Peyer's patch (tissue), 4 donors: ENCODE measurements around the gene ZBTB11. TPM values are rescaled to one million over a fixed set of nuclear protein-coding genes. Genes with fewer than 3 reads are reported as not detected.
"Not testable (repeated sequence)": the region's sequence is repeated elsewhere in the genome, so short reads cannot be mapped to it uniquely, and the experiment has no call there.

Source experiments
- DNase-seq, 3 donors: peaks; one replicate each; pipeline ENCODE4 v3.0.0-alpha.2; 2017 to 2019
- H3K27ac ChIP-seq, 4 donors: fragments of 200-600 bp; sonication (generic); one replicate each; pipeline ENCODE4 v1.5.1; 2016 to 2019
- H3K27me3 ChIP-seq, 2 donors: fragments of 200-600 bp; sonication (generic); one replicate each; pipeline ENCODE4 v1.5.1; 2019
- H3K36me3 ChIP-seq, 3 donors: fragments of 200-600 bp; sonication (generic); one replicate each; pipeline ENCODE4 v1.5.1; 2016 to 2019
- H3K4me1 ChIP-seq, 4 donors: fragments of 200-600 bp; sonication (generic); one replicate each; pipeline ENCODE4 v1.5.1; 2016 to 2019
- H3K4me3 ChIP-seq, 4 donors: fragments of 200-600 bp; sonication (generic); 1 replicate in 3 of 4; 2 replicates in 1 of 4; pipeline ENCODE4 v1.5.1; 2016 to 2019; ENCODE audit warnings: mild to moderate bottlenecking in 1 of 4
- H3K9me3 ChIP-seq, 4 donors: fragments of 200-600 bp; sonication (generic); one replicate each; pipeline ENCODE4 v1.5.1; 2016 to 2019; ENCODE audit warnings: mild to moderate bottlenecking in 1 of 4
- POLR2A ChIP-seq, 2 donors: fragments of 450-650 bp; IDR thresholded peaks; one replicate each; pipeline ENCODE4 v1.5.1; 2017; ENCODE audit warnings: antibody characterized with exemption in 2 of 2, mild to moderate bottlenecking in 2 of 2, moderate library complexity in 2 of 2
- total RNA-seq, 4 donors: library from RNA; depleted of rRNA; stranded (reverse); fragments of >200 nt; gene quantifications; one replicate each; pipeline ENCODE4 v1.1.0, GENCODE V29; 2016
- TF ChIP-seq, protein P1 (sequence below), 6 experiments: fragments of 450-650 bp in 4 of 6; fragments of 200-600 bp in 2 of 6; sonication (generic) in 1 of 6; IDR thresholded peaks; one replicate each; pipeline ENCODE4 v1.5.1; 2017 to 2019; ENCODE audit warnings: antibody characterized with exemption in 6 of 6, mild to moderate bottlenecking in 3 of 6, moderate library complexity in 1 of 6

The ZBTB11 gene
- total RNA-seq, 4 donors from 2014 or later, result 15.5 to 25.5 (median 22.9) TPM

DNA sequence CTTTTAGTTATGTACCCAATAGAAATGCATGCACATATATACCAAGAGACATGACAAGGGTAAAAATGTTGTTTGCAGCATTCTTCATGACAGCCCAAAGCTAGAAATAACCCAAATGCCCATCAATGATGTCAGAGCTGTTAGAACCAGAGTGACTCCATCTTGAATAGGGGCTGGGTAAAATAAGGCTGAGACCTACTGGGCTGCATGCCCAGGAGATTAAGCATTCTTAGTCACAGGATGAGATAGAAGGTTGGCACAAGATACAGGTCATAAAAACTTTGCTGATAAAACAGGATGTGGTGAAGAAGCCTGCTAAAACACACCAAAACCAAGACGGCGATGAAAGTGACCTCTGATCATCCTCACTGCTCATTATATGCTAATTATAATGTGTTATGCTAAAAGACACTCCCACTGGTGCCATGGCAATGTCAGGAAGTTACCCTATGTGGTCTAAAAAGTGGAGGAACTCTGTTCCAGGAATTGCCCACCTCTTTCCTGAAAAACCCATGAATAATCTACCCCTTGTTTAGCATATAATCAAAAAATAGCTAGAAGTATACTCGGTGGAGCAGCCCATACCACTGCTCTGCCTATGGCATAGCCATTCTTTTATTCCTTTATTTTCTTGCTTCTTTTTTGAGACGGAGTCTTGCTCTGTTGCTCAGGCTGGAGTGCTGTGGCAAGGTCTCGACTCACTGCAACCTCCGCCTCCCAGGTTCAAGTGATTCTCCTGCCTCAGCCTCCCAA, 32.9 kb downstream of the ZBTB11 start:
- Histone ChIP-seq H3K27me3 (no peaks in the 10 kb centered on the region), H3K4me3 (no peak overlapping the region), H3K4me1 (no peaks in the 10 kb centered on the region), H3K36me3 (peaks cover 0 to 8% (median 0%) of the 10 kb centered on the region in 3 donors), H3K27ac (no peak overlapping the region), H3K9me3 (no peaks in the 10 kb centered on the region)
- no peak for TF ChIP-seq POLR2A (IDR thresholded peaks at IDR 0.05)
- DNase-seq, result no peak

DNA sequence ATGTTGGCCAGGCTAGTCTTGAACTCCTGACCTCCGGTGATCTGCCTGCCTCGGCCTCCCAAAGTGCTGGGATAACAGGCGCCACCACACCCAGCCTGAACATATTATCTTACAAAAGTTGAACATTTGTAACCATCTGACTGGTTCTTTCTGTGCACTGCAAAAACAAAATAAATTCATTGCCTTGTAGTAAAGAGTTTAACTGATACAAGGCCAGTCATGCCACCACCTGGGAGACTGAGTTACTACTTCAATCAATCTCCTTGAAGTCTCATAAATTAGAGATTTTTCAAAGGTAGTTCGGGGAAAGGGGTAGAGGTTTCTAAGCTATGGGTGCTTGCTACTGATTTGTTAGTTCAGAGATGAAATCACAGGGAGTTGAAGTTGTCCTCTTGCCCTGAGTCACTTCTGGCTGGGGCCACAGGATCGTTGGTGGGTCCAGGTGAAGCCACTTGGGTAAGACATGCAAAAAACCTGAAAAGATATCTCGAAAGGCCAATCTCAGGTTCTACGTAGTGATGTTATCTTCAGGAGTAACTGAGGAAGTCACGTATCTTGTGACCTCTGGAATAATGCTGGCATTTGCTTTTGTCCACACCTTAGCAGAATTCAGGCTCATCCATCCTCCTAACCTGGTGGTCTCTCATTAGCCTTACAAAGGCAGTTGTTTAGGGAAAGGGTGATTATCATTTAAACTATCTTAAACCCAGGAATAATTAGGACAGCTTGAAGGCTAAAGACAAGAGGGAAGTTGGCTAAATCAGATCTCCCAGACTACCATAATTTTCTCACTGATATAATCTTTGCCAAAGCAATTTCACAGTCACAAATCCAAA, 33.7 kb downstream of the ZBTB11 start:
- TF ChIP-seq POLR2A (IDR thresholded peaks at IDR 0.05), result no peak
- TF ChIP-seq, protein P1, sequence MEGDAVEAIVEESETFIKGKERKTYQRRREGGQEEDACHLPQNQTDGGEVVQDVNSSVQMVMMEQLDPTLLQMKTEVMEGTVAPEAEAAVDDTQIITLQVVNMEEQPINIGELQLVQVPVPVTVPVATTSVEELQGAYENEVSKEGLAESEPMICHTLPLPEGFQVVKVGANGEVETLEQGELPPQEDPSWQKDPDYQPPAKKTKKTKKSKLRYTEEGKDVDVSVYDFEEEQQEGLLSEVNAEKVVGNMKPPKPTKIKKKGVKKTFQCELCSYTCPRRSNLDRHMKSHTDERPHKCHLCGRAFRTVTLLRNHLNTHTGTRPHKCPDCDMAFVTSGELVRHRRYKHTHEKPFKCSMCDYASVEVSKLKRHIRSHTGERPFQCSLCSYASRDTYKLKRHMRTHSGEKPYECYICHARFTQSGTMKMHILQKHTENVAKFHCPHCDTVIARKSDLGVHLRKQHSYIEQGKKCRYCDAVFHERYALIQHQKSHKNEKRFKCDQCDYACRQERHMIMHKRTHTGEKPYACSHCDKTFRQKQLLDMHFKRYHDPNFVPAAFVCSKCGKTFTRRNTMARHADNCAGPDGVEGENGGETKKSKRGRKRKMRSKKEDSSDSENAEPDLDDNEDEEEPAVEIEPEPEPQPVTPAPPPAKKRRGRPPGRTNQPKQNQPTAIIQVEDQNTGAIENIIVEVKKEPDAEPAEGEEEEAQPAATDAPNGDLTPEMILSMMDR (IDR thresholded peaks at IDR 0.05), result no peak
- Histone ChIP-seq H3K4me3 (no peak overlapping the region), H3K27ac (no peak overlapping the region), H3K4me1 (no peaks in the 10 kb centered on the region), H3K27me3 (no peaks in the 10 kb centered on the region), H3K9me3 (no peaks in the 10 kb centered on the region), H3K36me3 (no peaks in the 10 kb centered on the region)
- DNase-seq, result no peak

DNA sequence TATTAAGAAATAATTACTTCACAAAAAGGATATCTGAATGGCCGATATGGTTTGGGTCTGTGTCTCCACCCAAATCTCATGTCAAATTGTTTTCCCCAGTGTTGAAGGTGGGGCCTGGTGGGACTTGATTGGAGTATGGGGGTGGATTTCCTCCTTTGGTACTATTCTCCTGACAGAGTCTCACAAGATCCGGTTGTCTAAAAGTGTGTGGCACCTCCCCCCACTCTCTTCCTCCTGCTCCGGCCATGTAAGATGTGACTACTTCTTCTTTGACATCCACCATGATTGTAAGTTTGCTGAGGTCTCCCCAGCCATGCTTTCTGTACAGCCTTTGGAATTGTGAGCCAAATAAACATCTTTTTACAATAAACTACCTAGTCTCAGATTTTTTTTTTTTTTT, 34.5 kb downstream of the ZBTB11 start:
- no peak for DNase-seq
- Histone ChIP-seq H3K4me3 (no peak overlapping the region), H3K36me3 (no peaks in the 10 kb centered on the region), H3K9me3 (no peaks in the 10 kb centered on the region), H3K4me1 (no peaks in the 10 kb centered on the region), H3K27ac (no peak overlapping the region), H3K27me3 (no peaks in the 10 kb centered on the region)
- TF ChIP-seq, protein P1 (IDR thresholded peaks at IDR 0.05), result no peak
- TF ChIP-seq POLR2A (IDR thresholded peaks at IDR 0.05), result no peak

DNA sequence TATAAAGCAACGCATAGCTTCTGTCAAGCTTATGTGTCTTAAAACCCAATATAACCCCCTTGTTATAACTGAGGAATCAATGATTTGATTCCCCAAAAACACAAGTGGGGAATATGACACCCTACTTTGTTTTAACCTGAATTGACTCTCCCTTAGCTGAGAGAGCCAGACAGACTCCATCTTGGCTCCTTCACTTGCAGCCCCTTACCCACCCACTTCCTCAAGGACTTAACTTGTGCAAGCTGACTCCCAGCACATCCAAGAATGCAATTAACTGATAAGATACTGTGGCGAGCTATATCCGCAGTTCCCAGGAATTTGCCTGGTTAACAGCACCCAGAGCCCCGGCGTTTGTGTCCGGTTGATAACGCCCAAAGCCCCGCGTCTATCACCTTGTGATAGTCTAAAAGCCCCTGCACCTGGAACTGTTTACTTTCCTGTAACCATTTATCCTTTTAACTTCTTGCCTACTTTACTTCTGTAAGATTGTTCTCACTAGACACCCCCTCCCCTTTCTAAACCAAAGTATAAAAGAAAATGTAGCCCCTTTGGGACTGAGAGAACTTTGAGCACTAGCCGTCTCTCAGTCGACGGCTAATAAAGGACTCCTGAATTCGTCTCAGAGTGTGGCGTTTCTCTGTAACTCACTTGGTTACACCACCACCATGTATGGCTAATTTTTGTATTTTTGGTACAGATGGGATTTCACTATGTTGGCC, 35.4 kb downstream of the ZBTB11 start:
- H3K27me3 ChIP-seq, H3K27ac ChIP-seq, H3K4me1 ChIP-seq, DNase-seq, H3K36me3 ChIP-seq, H3K9me3 ChIP-seq, H3K4me3 ChIP-seq: not testable (repeated sequence)

DNA sequence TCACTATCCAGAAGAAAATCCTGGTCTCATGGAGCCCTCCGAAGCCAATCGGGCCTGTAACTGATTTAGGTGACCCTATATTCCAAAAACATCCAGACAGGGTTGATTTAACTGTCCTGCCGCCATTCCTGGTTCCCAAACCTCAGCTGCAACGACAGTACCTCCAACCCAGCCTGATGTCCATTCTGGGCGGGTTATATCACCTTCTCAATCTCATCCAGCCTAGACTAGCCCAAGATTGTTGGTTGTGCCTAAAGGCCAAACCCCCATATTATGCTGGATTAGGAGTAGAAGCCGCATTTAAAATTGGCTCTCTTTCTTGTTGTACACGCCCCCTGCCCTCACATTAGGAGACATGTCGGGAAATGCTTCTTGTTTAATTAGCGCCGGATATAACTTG, 36.7 kb downstream of the ZBTB11 start:
- Histone ChIP-seq H3K27ac (no peak overlapping the region), H3K27me3 (no peaks in the 10 kb centered on the region), H3K9me3 (no peaks in the 10 kb centered on the region), H3K36me3 (no peaks in the 10 kb centered on the region), H3K4me1 (no peaks in the 10 kb centered on the region), H3K4me3 (no peak overlapping the region)
- DNase-seq, result no peak
- no peak for TF ChIP-seq POLR2A (IDR thresholded peaks at IDR 0.05)
- TF ChIP-seq, protein P1 (IDR thresholded peaks at IDR 0.05), result no peak

DNA sequence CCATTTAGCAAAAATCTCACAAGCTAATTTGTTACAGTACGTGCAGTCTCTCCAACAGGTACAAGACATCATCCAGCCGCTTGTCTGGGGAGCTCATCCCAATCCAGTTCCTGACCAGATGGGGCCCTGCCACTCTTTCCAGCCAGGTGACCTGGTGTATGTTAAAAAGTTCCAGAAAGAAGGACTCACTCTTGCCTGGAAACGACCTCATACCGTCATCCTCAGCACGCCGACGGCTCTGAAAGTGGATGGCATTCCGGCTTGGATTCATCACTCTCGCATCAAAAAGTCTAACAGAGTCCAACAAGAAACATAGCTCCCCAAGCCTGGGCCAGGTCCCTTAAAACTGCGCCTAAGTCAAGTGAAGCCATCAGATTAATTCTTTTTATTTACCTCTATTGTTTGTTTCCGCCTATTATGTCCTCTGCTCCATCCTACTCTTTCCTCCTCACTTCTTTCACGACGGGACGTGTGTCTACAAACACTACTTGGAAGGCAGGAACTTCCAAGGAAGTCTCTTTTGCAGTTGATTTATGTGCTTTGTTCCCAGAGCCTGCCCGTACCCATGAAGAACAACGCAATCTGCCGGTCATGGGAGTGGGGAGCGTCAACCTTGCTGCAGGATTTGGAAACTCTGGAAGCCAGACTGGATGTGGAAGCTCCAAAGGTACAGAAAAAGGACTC, 37.5 kb downstream of the ZBTB11 start:
- no peak overlapping the region for H3K4me3 ChIP-seq
- H3K27me3 ChIP-seq, result no peaks in the 10 kb centered on the region
- H3K4me1 ChIP-seq, result no peaks in the 10 kb centered on the region
- TF ChIP-seq POLR2A (IDR thresholded peaks at IDR 0.05), result no peak
- TF ChIP-seq, protein P1 (IDR thresholded peaks at IDR 0.05), result no peak
- H3K36me3 ChIP-seq, result no peaks in the 10 kb centered on the region
- H3K9me3 ChIP-seq, result no peaks in the 10 kb centered on the region
- no peak overlapping the region for H3K27ac ChIP-seq
- no peak for DNase-seq
